Uterus (tissue), 4 donors: ENCODE measurements around the gene KRTAP10-10. TPM values are rescaled to one million over a fixed set of nuclear protein-coding genes. Genes with fewer than 3 reads are reported as not detected.

Source experiments
- DNase-seq, 2 donors: peaks; one replicate each; pipeline ENCODE4 v3.0.0-alpha.2; 2019 to 2020
- H3K27ac ChIP-seq, 2 donors: fragments of 200-600 bp; sonication (generic); 1 replicate in 1 of 2; 2 replicates in 1 of 2; pipeline ENCODE4 v1.5.1; 2016 to 2018
- H3K27me3 ChIP-seq, 2 donors: fragments of 200-600 bp; sonication (generic); one replicate each; pipeline ENCODE4 v1.5.1; 2018 to 2019; ENCODE audit warnings: control low read depth in 1 of 2
- H3K36me3 ChIP-seq, 2 donors: fragments of 200-600 bp; sonication (generic); one replicate each; pipeline ENCODE4 v1.5.1; 2019; ENCODE audit warnings: control low read depth in 1 of 2
- H3K4me1 ChIP-seq, 2 donors: fragments of 200-600 bp; sonication (generic); one replicate each; pipeline ENCODE4 v1.5.1; 2018 to 2019; ENCODE audit warnings: control low read depth in 1 of 2
- H3K4me3 ChIP-seq, 2 donors: fragments of 200-600 bp; sonication (generic); 1 replicate in 1 of 2; 2 replicates in 1 of 2; pipeline ENCODE4 v1.5.1; 2018 to 2019; ENCODE audit warnings: mild to moderate bottlenecking in 1 of 2
- H3K9me3 ChIP-seq, 2 donors: fragments of 200-600 bp; sonication (generic); one replicate each; pipeline ENCODE4 v1.5.1; 2019; ENCODE audit warnings: control low read depth in 1 of 2
- POLR2A ChIP-seq, 2 donors: fragments of 450-650 bp; IDR thresholded peaks; one replicate each; pipeline ENCODE4 v1.6.1; 2016; ENCODE audit warnings: antibody characterized with exemption in 2 of 2, mild to moderate bottlenecking in 1 of 2, moderate library complexity in 1 of 2
- intact Hi-C: fragments of 100-400 bp; cut with DNase I; formaldehyde crosslinking; loops from one replicate; pipeline ENCODE4 v1.15.1; 2023; ENCODE audit warnings: low total_unique reads
- small RNA-seq: library from RNA; depleted of rRNA; stranded (forward); fragments of <200 nt; gene quantifications from one replicate; pipeline ENCODE3, GENCODE V24; 2016
- total RNA-seq, 4 donors: library from RNA; depleted of rRNA in 3 of 4; stranded (reverse); fragments of >200 nt in 3 of 4; gene quantifications; one replicate each; pipeline versions ENCODE4 v1.1.0 to v1.2.4, GENCODE V29; 2014 to 2023
- TF ChIP-seq, protein P1 (sequence below), 4 experiments: fragments of 200-600 bp in 2 of 4; fragments of 450-650 bp in 2 of 4; sonication (generic) in 2 of 4; IDR thresholded peaks; one replicate each; pipeline ENCODE4 v1.5.1; 2016 to 2019; ENCODE audit warnings: antibody characterized with exemption in 4 of 4, mild to moderate bottlenecking in 2 of 4, moderate library complexity in 1 of 4
- donor health status: DM: yes; HTN: yes; CAD: no.

KRTAP10-10 gene
- total RNA-seq, 4 donors from 2014 or later: not detected

DNA sequence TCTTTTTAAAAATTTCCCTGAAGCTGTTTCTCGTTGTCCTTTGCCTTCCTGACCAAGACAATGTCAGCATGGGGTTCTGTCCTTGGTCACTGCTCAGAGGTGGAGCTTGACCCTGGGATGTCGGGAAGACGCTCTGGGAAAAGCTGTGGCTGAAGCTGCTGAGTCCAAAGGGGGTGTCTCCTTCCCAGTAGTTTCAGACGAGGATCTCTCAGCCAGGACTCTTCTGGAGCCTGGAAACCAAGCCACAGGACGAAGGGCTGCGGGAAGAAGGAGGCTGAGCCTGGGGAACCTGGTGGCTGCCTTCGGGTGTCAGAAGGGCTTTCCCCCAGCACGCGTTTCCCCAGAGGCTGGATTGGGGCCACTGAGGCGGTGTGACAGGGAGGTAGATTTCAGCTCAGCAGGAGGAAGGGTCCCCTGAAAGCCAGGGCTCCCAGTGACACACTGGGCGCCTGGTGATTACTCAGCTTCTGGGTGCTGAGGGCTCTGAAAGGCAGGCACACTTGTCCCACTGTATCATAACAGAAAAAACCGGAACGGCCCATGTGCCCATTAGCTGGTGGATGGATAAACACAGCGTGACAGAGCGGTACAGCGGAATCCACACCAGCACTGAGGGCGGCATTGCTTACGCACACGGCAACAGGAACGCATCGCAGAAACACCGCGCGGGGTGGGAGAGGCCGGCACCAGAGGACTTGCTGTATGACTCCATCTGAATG is 49.8 kb downstream of the KRTAP10-10 start:
- intact Hi-C loops: no loop called here
- Histone ChIP-seq H3K27me3 (no peaks in the 10 kb centered on the region), H3K4me3 (no peak overlapping the region), H3K27ac (no peak overlapping the region), H3K36me3 (no peaks in the 10 kb centered on the region), H3K9me3 (no peaks in the 10 kb centered on the region), H3K4me1 (no peaks in the 10 kb centered on the region)
- DNase-seq: no peak
- TF ChIP-seq, protein P1, sequence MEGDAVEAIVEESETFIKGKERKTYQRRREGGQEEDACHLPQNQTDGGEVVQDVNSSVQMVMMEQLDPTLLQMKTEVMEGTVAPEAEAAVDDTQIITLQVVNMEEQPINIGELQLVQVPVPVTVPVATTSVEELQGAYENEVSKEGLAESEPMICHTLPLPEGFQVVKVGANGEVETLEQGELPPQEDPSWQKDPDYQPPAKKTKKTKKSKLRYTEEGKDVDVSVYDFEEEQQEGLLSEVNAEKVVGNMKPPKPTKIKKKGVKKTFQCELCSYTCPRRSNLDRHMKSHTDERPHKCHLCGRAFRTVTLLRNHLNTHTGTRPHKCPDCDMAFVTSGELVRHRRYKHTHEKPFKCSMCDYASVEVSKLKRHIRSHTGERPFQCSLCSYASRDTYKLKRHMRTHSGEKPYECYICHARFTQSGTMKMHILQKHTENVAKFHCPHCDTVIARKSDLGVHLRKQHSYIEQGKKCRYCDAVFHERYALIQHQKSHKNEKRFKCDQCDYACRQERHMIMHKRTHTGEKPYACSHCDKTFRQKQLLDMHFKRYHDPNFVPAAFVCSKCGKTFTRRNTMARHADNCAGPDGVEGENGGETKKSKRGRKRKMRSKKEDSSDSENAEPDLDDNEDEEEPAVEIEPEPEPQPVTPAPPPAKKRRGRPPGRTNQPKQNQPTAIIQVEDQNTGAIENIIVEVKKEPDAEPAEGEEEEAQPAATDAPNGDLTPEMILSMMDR (IDR thresholded peaks at IDR 0.05): no peak
- no peak for TF ChIP-seq POLR2A (IDR thresholded peaks at IDR 0.05)

DNA sequence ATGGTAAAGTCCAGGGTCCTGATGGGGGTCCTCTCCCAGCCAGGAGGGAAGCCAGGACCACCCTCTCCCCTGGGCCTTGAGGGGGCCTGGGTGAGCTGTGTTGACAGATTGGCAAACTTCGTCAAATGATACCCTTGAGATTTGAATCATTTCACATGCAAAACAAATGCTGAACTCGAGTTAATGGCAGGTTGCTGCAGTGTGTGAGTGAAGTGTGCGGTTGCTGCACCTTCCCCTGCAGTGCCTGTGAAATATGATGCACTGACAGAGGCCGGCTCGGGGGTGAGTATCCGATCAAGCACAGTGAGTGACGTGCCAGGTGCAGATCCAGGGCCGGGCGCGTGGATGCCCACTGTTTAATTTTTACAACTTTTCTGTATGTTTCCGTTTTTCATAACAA is 50.5 kb downstream of the KRTAP10-10 start:
- Histone ChIP-seq H3K27me3 (no peaks in the 10 kb centered on the region), H3K9me3 (peaks cover 0 to 1% of the 10 kb centered on the region in 2 donors), H3K27ac (no peak overlapping the region), H3K36me3 (no peaks in the 10 kb centered on the region), H3K4me1 (no peaks in the 10 kb centered on the region), H3K4me3 (no peak overlapping the region)
- intact Hi-C loops: no loop called here
- TF ChIP-seq, protein P1 (IDR thresholded peaks at IDR 0.05): no peak
- no peak for DNase-seq

Small RNA genes within 50 kb of the gene (small RNA-seq; reads per million reads assigned to genes)
- not detected for gene KRTAP12-6P

Other genes with a start within 250 kb of the KRTAP10-10 start
- 1 to 10 TPM in 2 of 4 donors, under 1 TPM in 1, not detected in 1; under 0.01 to 2.3 (median 2.3) TPM for gene LRRC3, start 181.8 kb upstream of the KRTAP10-10 start, total RNA-seq
- gene KRTAP10-1, start 97.2 kb upstream of the KRTAP10-10 start, total RNA-seq: not detected
- not detected for gene KRTAP10-2, start 85.9 kb upstream of the KRTAP10-10 start, total RNA-seq
- not detected for gene KRTAP10-3, start 78.6 kb upstream of the KRTAP10-10 start, total RNA-seq
- not detected for gene KRTAP10-4, start 63.6 kb upstream of the KRTAP10-10 start, total RNA-seq
- not detected for gene KRTAP10-5, start 56.8 kb upstream of the KRTAP10-10 start, total RNA-seq
- gene KRTAP10-6, start 44.9 kb upstream of the KRTAP10-10 start, total RNA-seq: not detected
- gene KRTAP10-7, start 36.8 kb upstream of the KRTAP10-10 start, total RNA-seq: not detected
- gene KRTAP10-8, start 25.3 kb upstream of the KRTAP10-10 start, total RNA-seq: not detected
- gene KRTAP10-9, start 10.3 kb upstream of the KRTAP10-10 start, total RNA-seq: not detected
- gene KRTAP10-11, start 9.1 kb downstream of the KRTAP10-10 start, total RNA-seq: not detected
- not detected for gene KRTAP12-4, start 17.3 kb downstream of the KRTAP10-10 start, total RNA-seq
- not detected for gene KRTAP12-3, start 20.6 kb downstream of the KRTAP10-10 start, total RNA-seq
- gene KRTAP12-2, start 29.6 kb downstream of the KRTAP10-10 start, total RNA-seq: not detected
- gene KRTAP12-1, start 44.8 kb downstream of the KRTAP10-10 start, total RNA-seq: 1 to 10 TPM in 1 of 4 donors, not detected in 3; 1.5 TPM
- not detected for gene KRTAP10-12, start 59.8 kb downstream of the KRTAP10-10 start, total RNA-seq
- gene TSPEAR, start 74.2 kb downstream of the KRTAP10-10 start, total RNA-seq: under 1 TPM in 3 of 4 donors, not detected in 1; 0.18 to 0.69 (median 0.51) TPM
- gene UBE2G2, start 164.5 kb downstream of the KRTAP10-10 start, total RNA-seq: 10 to 100 TPM; 38.4 to 75.1 (median 67.4) TPM
- 10 to 100 TPM; 62.6 to 88.4 (median 67.4) TPM for gene SUMO3, start 180.7 kb downstream of the KRTAP10-10 start, total RNA-seq
- 100 to 1,000 TPM; 108 to 202 (median 146) TPM for gene PTTG1IP, start 236.3 kb downstream of the KRTAP10-10 start, total RNA-seq